ENCODE results near the gene GRIN3A.

- TF ChIP-seq, protein P1, sequence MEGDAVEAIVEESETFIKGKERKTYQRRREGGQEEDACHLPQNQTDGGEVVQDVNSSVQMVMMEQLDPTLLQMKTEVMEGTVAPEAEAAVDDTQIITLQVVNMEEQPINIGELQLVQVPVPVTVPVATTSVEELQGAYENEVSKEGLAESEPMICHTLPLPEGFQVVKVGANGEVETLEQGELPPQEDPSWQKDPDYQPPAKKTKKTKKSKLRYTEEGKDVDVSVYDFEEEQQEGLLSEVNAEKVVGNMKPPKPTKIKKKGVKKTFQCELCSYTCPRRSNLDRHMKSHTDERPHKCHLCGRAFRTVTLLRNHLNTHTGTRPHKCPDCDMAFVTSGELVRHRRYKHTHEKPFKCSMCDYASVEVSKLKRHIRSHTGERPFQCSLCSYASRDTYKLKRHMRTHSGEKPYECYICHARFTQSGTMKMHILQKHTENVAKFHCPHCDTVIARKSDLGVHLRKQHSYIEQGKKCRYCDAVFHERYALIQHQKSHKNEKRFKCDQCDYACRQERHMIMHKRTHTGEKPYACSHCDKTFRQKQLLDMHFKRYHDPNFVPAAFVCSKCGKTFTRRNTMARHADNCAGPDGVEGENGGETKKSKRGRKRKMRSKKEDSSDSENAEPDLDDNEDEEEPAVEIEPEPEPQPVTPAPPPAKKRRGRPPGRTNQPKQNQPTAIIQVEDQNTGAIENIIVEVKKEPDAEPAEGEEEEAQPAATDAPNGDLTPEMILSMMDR (IDR thresholded peaks at IDR 0.05), result no peak
- TF ChIP-seq SIN3A (IDR thresholded peaks at IDR 0.05; ENCODE audit: borderline replicate concordance, insufficient read depth, low read depth, low read length) (no peak), POLR2AphosphoS5 (IDR thresholded peaks at IDR 0.05; ENCODE audit: low read depth, low read length) (no peak), TCF7L2 (IDR thresholded peaks at IDR 0.05; ENCODE audit: low read depth, low read length) (no peak), REST (IDR thresholded peaks at IDR 0.05; ENCODE audit: insufficient read depth in 1 of 2, low read depth in 2 of 2, low read length in 1 of 2) (no peak)
These were observed 29.6 kb downstream of the GRIN3A start for GRCh38 chr9:101708855-101709254.

Measured in Panc1 (cell line).